Thyroid gland (tissue), 4 donors: Measurements from ENCODE around the gene PDZRN3.

Experiments used
- POLR2A ChIP-seq, 2 donors: fragments of 450-650 bp; IDR thresholded peaks; one replicate each; pipeline ENCODE4 v1.6.1; 2017; ENCODE audit warnings: antibody characterized with exemption in 2 of 2, mild to moderate bottlenecking in 2 of 2, moderate library complexity in 1 of 2
- TF ChIP-seq, protein P1 (sequence below), 6 experiments: fragments of 200-600 bp in 3 of 6; fragments of 450-650 bp in 3 of 6; sonication (generic) in 3 of 6; IDR thresholded peaks; one replicate each; pipeline ENCODE4 v1.5.1; 2016 to 2019; ENCODE audit warnings: antibody characterized with exemption in 6 of 6, mild to moderate bottlenecking in 2 of 6, inconsistent platforms in 1 of 6, moderate library complexity in 1 of 6

DNA sequence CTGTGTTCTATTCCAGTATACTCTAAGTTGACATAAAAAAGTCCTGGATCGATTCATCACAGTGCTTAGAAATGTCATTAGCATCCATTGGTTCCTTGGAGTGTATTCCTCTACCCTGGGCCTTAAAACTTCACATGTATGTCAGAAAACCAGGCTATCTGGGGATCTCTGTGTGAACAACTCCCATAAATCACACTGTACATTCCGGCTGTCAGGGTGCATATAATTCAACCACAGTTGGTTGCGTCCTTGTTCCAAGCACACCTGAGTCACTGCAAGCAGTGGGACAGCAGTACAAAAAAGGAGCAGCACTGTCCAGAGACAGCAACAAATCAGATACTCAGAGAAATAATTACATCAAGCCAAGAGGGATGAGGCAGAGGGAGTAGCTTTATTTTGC, 52.4 kb downstream of the PDZRN3 start:
- TF ChIP-seq POLR2A (IDR thresholded peaks at IDR 0.05): no peak
- TF ChIP-seq, protein P1, sequence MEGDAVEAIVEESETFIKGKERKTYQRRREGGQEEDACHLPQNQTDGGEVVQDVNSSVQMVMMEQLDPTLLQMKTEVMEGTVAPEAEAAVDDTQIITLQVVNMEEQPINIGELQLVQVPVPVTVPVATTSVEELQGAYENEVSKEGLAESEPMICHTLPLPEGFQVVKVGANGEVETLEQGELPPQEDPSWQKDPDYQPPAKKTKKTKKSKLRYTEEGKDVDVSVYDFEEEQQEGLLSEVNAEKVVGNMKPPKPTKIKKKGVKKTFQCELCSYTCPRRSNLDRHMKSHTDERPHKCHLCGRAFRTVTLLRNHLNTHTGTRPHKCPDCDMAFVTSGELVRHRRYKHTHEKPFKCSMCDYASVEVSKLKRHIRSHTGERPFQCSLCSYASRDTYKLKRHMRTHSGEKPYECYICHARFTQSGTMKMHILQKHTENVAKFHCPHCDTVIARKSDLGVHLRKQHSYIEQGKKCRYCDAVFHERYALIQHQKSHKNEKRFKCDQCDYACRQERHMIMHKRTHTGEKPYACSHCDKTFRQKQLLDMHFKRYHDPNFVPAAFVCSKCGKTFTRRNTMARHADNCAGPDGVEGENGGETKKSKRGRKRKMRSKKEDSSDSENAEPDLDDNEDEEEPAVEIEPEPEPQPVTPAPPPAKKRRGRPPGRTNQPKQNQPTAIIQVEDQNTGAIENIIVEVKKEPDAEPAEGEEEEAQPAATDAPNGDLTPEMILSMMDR (IDR thresholded peaks at IDR 0.05): no peak
